Activated gamma-delta T cell treated with Interleukin-2 at 50 U/mL for 16 hours (primary cell): ENCODE results near the gene EPHB3.
A peak's percentile ranks its signal among the peaks of the same experiment; 100 is the strongest.
"Not testable (repeated sequence)": the region's sequence is repeated elsewhere in the genome, so short reads cannot be mapped to it uniquely, and the experiment has no call there.

ENCODE experiments used
- DNase-seq: peaks from one replicate; pipeline ENCODE4 v3.0.0-alpha.2; 2020

EPHB3 gene

DNA sequence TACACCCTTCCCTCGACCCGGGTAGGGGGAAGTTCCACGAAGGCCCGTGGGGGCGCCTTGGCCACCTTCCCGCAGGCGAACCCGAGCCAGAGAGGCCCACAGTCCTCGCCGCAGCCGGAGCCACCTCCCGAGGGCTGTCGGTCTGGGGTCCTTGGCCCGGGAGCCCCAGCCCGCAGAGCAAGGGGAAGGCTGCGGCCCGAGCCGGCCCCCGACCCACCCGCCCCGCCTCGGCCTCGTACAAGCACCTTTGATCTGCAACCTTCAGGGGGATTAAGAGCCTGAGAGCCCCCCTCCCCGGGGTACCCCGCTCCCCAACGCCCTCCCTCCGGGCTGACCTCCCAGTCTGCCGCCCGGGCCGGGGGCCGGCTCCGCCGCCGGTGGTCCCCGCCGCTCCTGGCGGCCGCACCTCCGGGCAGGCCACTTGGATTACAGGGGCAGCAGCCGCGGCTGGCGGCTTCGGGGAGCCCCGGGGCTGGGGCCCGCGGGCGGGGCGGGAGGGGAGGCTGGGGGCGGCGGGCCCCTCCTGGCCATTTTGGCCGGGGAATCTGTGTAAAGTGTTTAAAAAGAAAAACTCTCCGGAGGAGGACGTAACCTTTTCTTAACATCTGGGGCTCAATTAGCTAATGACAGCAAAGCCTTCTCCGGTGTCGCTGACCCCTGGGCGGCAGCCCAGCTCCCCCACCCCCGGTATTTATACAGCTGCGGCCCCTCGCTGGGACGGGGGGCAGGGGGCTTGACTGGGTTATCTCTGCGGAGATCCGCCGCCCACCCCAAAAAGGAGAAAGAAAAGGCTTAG lies 40.2 kb downstream of the EPHB3 start:
- DNase-seq, result no peak

DNA sequence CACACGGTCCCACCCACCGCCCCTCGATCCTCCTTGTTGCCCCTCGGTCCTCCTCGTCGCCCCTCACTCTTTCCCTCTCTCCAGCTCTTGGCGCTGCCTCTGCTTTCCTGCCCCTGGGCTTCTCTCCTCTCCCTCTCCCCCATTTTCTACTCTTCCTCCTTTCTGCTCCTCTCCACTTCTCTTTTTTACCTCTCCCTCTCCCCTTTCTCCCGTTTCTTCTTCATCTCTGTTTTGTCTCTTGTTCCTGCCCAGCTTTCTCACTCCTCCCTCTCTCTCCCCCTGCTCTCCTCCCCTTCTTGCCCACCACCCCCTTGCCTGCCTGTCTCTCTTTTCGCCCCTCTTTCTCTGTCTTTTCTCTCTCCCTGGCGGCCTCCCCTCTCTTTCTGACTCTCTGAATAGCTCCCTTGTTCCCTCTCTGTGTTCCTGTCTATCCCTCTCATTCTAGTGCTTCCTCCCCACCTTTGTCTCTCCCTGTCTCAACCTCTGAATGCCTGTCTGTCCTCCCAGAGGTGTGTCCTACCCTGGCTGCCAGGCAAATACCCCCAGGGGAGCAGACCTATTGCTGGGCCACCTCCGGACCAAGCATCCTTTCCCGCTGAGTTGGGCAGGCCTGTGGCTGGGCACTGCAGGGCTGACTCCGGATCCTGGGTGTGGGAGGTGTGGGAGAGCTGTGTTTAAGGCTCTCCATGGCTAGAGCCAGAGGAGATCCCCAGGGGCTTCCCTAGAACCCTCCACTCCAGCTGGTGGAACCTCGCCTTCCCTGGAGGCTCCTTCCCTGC lies 41.0 kb downstream of the EPHB3 start:
- no peak for DNase-seq

DNA sequence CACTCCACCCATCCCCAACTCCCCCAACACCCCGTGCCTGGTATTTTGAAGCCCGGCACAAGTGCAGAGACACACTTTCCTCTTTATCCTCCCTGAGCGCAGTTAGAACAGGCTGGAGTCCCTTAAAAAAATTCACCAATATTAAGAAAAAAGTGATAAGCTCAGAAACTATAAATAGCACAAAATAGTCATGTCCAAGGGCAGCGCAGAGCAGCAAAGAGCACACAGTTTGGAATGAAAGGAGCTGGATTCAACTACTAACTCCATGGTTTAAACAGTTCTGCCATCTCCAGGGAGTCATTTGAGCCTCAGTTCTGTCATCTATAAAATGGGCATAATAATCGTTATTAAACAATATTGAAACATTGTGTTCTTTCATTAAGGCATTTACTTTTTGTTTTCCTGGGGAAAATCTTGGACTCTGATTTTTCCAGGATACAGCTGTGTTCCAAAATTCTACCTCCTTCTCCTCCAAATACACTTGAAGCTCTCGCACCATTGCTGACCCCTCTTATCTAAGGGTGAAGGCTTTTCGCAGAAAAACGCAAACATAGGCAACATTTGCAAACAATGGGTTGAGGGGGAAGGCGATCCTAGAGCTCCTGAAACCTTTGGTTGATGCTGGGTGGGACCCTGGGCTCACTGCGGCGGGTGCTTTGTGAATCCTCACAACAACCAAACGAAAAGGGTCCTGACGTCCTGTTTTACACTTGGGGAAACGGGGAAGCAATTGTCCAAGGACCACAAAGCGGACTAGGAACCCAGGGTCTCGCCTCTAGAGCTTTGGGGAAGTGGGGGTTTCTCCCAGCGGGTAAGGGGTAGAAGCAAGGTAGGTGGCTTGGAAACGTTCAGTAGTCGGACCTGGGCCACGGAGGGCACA lies 41.8 kb downstream of the EPHB3 start:
- no peak for DNase-seq

DNA sequence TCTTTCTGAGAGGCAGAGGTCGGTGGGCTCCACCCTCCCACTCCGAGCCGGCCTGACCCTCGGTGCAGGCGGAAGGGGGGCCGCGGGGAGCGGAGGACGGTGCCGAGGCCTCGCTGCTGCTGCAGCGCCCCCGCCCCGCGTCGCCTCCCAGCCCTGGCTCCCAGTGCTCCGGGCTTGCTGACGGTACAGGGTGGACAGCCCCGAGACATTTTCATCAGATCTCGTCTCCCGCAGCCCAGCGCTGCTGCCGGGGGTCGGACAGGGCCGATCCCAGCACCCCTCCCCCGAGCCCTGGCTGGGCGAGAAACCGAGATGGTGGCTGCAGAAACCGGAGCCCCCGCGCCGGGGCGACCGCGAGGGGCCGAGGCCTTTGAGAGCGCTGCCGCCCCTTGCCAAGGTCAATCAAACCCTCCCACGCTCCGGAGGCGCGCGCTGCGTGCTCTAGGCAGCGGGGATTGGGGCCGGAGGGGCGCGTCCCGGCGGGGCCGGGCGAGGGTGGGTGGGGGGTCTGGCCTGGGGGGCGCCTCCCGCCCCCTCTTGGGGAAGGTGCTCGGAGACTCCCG lies 42.5 kb downstream of the EPHB3 start:
- DNase-seq, result no peak

DNA sequence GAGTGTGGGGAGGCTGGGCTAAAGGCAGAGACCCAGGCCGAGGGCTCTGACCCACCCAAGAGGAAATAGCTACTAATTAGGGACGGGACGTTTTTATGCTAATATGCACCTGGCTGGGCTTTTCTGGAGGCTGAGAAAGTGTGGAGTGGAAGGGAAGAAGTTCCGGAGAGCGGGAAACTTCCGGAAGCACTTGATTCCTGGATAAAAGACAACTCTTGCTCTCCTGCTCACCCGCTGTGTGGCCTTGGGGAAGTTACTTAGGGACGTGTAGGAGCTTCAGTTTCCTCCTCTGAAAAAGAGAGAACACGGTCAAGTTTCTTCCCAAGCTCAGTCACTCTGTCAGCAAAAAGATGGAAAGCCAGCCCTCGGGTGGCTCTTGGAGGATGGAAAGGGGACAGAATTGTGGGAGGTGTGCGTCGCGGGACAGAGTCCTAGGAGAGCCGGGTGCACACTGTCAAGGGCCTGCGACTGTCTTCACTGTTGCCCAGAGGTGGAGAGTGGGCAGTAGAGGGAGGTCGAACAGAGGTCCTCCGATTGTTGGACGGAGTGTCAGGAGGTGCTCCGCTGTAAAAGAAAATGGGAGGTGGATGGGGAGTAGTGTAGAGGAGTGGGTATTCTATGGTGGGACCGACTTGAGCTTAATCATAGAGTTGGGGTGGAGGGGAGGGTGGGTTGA lies 43.2 kb downstream of the EPHB3 start:
- no peak for DNase-seq

DNA sequence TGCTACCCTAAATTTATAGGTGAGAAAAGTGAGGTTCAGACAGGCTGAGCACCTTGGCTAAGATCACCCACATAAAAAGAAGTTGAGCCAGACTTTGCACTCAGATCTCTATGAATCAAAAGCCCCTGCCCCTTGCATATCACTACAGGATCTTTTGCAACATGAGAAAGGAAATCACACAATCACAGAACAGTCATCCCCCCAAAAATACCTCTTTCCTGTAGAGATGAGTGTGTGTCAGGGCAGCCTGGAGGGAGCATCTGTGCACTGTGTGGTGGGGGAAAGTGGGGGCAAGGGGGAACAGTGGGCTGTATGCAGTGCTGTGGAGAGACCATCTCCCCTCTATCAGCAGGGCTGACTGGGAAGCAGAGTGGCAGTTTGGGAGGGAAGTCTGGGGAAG lies 46.6 kb downstream of the EPHB3 start:
- peak; percentile 37 for DNase-seq

DNA sequence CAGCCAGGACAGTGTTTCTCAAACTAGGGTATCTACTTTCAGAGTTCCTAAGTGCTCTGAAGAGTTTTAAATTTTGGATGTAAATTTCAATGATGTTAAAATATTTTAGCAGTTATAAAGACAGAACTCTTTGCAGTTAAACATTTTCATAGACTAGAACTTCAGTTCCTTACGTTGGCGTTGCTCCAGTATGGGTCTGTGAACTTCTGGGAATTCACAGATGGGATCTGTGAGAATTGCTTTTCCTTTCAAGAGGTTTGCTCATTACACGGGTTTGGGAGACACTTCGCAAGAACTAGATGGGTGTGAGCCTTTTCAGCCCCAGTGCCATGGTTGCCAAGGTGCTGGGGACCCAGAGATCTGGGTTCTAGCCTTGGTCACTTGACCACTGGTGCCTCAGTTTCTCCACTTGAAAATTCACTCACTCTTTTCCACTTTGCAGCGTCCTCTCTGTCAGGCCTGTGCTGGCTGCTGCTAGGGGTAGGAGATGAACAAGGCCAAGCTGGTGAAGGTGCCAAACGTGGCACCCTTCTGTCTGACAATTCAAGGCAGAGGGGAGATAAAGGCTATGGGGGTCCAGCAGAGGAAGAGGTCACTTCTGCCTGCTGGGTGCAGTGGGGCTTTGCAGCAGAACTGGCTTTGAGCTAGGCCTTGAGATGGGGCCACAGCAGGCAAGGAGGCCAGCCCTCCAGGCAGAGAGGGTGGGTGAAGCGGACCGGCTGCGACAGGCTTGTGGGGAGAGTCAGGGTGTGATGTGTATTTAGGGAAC lies 48.1 kb downstream of the EPHB3 start:
- no peak for DNase-seq

DNA sequence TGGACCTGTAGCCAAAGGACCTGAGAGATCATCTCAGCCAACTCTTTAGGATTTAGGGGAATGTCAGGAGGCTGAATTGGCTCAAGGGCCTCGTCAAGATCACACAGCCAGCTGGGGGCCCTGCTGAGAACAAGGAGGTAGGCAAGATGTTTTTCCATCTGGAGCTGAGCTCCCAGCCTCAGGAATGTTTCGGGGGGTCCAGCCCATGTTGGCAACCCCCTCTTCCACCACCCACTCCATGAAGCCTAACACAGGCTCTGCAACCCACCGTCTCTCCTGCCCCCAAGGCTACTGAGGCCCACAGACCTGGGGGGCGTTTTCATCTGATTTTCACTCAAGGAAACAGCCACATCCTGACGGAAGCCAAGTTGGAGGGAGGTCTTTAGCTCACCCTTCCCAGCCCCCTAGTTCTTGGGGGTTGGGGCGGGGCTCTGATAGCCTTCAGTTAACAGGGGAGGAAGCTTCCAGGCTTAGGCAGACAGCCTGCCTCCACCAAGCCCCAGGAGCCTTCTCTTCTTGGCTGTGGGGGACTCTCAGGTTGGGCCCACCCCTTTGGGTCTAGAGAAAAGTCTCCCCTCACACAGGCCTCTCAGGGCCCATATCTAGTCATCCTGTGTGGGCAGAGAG lies 48.8 kb downstream of the EPHB3 start:
- DNase-seq, result no peak

DNA sequence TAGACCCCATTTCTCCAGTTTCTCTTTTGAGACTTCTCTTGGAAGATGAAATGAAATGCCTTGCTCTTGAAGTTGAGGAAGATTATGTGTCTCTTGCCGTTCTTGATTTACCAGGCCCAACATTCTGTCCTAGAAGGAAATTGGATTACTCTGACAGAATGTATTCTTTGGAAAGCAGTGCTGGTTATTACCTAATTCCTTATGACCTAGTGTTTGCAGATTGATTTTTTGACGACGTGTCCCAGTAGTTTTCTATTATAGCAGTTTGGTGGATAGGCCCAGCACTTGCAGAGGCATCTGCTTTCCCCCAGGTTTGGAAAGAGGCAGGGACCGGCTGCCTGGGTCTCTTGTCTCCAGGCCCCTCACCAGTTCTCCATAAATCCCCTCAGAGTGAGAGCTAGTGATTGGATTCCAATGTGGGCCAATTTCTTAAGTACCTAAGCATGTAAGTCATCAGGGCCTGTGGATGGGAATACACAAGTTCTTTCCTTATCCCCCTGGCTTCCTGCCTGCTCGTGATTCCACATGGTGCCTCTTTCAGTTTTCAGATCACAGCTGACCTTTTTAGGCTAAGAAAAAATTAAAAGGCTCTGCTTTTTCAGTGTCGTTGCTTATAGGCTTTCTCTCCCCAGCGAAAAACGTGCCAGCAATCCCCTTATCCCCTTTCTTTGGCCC lies 50.2 kb downstream of the EPHB3 start:
- DNase-seq, result no peak

DNA sequence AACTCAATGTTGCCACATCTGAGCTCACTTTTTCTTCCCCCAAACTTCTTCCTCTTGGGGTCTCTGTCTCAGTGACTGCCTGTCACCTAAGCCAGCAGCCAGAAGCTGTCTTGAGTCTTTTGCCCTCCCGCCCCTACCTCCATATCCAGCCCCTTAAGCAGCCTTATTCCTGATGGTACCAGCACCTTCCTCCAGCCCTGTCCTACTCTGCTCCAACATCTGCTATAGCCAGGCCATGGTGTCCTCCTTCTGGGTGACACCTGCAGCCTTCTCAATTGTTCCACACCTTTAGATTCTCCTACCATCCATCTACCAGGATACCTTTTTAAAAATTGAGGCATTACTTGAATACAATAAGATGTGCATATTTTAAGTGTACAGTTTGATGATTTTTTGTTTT lies 53.8 kb downstream of the EPHB3 start:
- no peak for DNase-seq

DNA sequence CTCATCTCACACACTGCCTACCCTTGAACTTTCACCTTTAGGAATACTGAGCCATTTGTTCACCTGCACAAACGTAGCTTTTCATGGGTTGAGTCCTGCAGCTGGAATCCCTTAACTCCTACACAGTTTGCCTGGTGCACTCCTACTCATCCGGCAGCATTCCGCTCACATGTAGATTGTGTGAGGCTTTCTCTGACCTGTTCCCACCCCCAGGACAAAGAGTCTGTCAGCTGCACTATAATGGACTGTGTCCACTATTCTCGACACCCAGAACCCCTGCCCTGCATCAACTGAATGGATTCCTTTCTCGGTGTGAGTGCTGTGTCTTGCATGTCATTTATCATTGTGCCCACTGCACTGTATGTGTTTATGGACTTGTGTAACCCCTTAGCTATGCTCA lies 54.9 kb downstream of the EPHB3 start:
- no peak for DNase-seq

DNA sequence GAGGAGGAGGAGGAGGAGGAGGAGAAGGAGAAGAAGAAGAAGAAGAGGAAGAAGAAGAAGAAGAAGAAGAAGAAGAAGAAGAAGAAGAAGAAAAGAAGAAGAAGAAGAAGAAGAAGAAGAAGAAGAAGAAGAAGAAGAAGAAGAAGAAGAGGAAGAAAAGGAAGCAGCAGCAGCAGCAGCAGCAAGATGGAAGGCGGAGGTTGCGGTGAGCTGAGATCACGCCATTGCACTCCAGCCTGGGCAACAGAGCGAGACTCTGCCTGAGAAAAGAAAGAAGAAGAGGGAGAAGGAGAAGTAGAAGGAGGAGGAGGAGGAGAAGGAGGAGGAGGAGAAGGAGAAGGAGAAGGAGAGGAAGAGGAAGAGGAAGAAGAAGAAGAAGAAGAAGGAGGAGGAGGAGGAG lies 55.7 kb downstream of the EPHB3 start:
- not testable (repeated sequence) for DNase-seq

DNA sequence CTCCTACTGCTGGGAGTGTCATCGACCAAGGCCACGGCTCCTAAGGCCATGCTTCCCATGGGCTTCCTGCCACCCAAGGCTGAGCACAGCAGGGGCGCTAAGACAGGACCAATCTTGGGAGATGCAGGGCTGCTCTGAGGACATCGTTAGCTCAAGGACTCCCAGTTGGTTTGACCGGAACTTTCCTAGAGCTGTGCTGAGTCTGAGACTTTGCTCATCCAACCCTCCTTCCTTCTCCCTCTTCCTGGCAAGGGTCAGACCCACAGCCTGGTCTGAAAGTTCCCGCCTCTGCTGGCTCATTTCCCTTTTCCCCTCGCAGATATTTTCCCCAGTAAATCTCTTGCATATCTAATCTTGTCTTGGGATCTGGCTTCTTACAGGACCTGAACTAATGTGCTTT lies 57.2 kb downstream of the EPHB3 start:
- no peak for DNase-seq

DNA sequence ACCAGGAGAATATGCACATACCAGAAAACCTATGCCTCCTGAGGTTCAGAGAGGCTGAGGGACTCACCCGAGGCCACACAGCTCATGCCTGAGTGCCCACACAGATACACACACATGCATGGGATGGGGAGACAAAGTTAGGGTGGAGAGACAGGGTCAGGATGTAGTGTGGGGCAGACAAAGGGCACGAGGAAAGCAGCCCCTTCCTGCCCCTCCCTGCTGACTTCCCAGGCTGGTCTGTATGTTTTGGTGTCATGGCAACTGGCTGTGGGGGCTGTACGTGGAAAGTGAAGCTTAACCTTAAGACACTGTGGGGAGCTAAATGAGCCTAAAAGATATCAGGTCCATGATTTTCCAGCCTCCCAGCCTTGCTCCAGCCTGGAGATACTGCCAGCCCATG lies 57.8 kb downstream of the EPHB3 start:
- DNase-seq, result peak; percentile 14

DNA sequence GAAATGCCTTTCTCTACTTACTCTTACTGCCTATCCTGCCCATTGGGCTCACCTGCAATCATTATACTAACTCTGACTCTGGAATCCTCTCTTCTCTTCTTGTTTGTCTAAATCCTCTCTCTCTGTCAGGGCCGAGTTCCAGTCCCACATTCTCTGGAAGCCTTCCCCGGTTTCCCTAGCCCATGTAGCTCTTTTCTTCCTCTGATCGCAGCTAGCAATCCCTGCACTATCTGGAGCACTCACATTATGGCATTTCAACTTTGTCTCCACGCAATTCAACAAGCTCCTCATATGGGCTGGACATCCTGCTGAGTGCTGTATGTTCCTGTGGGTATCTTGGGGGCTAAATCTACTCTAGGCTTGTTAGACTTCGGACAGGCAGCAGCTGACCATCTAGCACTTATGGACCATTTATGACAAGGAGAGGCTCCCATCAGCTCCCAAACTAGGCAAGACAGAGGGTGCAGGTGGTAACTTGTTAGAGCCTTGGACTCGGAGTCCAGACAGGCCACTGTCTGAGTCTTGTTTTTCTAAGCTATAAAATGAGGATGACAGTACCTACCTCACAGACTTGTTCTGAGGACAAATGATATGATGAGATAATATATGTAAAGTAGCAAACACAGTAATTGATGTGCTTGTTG lies 58.3 kb downstream of the EPHB3 start:
- no peak for DNase-seq

DNA sequence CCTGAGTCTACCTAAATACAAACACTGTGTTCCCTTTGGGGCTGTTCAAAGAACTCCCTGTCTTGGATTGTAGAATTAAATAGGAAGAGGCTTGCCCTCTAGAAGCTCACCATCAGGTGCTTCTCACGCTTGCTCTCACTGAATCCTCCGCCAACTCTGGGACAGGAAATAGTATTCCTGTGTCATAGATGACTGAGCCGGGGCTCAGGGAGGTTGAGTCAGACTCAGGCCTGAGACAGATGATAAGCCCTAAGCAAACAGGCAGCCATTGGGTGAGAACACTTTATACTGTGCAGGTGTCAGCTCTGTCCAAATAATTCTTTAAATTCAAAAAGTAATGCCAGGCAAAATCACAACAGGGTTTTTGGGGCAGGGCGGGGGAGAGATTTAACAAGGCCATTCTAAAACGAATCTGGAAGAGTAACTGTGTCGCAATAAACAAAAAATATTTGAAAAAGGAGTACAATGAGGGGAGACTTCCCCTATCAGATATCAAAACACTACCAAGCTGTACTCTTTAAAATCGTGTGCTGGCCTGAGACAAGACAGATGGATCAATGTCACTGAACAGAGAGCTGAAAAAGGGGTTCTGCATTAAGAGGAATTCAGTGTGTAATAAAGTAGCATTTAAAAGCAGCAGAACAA lies 59.0 kb downstream of the EPHB3 start:
- no peak for DNase-seq

DNA sequence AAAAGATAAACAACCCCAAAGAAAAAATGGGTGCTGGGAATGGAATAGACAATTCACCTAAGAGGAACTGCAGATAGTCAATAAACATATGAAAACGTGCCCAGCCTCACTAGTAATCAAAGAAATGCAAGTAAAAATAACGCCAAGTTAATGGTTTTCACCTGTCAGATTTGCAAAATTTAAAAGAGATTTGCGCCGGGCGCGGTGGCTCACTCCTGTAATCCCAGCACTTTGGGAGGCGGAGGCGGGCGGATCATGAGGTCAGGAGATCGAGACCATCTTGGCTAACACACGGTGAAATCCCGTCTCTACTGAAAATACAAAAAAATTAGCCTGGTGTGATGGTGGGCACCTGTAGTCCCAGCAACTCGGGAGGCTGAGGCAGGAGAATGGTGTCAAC lies 60.6 kb downstream of the EPHB3 start:
- not testable (repeated sequence) for DNase-seq

DNA sequence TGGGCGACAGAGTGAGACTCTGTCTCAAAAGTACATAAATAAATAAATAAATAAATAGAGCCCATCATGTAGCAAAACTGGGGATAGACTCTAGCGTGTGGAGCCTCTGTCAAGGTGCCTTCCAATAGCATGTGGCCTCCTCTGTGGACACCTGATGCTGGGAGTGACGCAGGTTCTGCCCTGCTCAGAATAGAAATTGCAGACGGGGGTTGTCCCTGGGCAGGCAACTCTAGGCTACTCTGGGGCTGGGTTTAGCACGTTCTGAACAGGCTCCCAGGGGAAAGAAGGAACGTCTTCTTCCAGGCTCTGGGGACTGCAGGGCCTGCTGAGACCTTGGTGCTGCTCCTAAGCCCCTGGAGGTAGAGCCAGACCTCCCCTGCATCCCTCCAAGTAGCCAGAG lies 65.3 kb downstream of the EPHB3 start:
- no peak for DNase-seq

DNA sequence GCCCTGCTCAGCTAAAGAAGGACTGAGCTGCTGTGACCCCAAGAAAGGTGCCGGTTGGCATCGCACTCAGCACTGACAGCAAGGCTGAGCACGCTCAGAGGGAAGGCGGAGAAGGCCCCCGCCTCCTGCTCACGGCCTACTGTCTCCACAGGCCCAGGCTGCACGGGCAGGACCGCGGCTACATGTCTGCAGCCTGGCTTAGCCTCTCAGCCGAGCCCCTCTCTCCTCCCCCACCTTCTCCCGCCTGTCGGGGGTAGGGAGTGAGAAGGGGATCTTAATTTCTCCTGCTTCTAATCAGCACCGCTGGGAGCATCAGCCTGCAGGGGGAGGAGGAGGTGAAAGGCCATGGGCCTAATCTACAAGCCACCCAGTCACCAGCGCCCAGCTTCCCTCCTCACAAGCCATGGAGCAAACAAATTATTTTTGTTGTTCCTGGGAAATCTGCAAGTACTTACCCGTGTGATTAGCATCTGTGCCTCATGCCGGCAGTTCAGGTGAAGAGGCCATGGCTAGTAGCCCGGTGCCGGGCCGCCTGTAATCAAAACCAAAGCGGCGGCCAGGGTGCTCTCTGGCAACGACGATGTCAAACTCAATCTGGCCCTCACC lies 68.1 kb downstream of the EPHB3 start:
- no peak for DNase-seq
